BE2C (cell line): ENCODE results near the gene CNN3. TPM values are rescaled to one million over a fixed set of nuclear protein-coding genes. Genes with fewer than 3 reads are reported as not detected.

Source experiments
- DNase-seq: peaks from one replicate; pipeline ENCODE4 v3.0.0-alpha.2; 2020
- H3K27me3 ChIP-seq: fragments of 250-450 bp; sonication (Bioruptor Pico); 2 replicates; pipeline ENCODE4 v1.5.1; 2020; ENCODE audit warnings: mild to moderate bottlenecking
- H3K36me3 ChIP-seq: fragments of 250-450 bp; sonication (Bioruptor Pico); 2 replicates; pipeline ENCODE4 v1.5.1; 2020; ENCODE audit warnings: mild to moderate bottlenecking
- H3K4me1 ChIP-seq: fragments of 250-450 bp; sonication (Bioruptor Pico); 2 replicates; pipeline ENCODE4 v1.5.1; 2020
- H3K4me3 ChIP-seq: 2 replicates; pipeline ENCODE4 v1.5.1; 2011; ENCODE audit warnings: low read depth, low read length
- H3K9me3 ChIP-seq: fragments of 250-450 bp; sonication (Bioruptor Pico); 2 replicates; pipeline ENCODE4 v1.5.1; 2020
- CTCF ChIP-seq: IDR thresholded peaks from 2 replicates; pipeline ENCODE4 v1.5.1; 2012; ENCODE audit warnings: mild to moderate bottlenecking, low read depth, low read length
- polyA plus RNA-seq: library from polyadenylated mRNA; unstranded; fragments of >200 nt; gene quantifications from one replicate; pipeline ENCODE4 v1.2.1, GENCODE V29; 2012; ENCODE audit warnings: low read depth, missing spikeins; ENCODE audit not compliant: insufficient read length, insufficient read depth

CNN3 gene
- polyA plus RNA-seq = 101 TPM

GRCh38 chr1:94926915-94927404 lies at the start of gene CNN3:
CNN3 (minus strand) TSS chr1:94927110; CDS start chr1:94926894, 216 bp downstream.
- Histone ChIP-seq H3K36me3 (no peaks in the 10 kb centered on the region), H3K4me3 (peak within 1 kb of the TSS; percentile 75), H3K9me3 (no peaks in the 10 kb centered on the region), H3K4me1 (no peaks in the 10 kb centered on the region), H3K27me3 (no peaks in the 10 kb centered on the region)
- peak; percentile 92 for DNase-seq
- TF ChIP-seq CTCF = no peak

- Histone ChIP-seq H3K4me1 (no peaks in the 10 kb centered on the region), H3K27me3 (no peaks in the 10 kb centered on the region), H3K4me3 (no peak overlapping the region), H3K36me3 (no peaks in the 10 kb centered on the region), H3K9me3 (no peaks in the 10 kb centered on the region)
- no peak for DNase-seq
- TF ChIP-seq CTCF = no peak
Observed at GRCh38 chr1:94974824-94975223, 47.9 kb upstream of the CNN3 start.

GRCh38 chr1:94974241-94974640 lies 47.3 kb upstream of the CNN3 start:
- Histone ChIP-seq H3K4me3 (no peak overlapping the region), H3K36me3 (no peaks in the 10 kb centered on the region), H3K4me1 (no peaks in the 10 kb centered on the region), H3K27me3 (no peaks in the 10 kb centered on the region), H3K9me3 (no peaks in the 10 kb centered on the region)
- no peak for TF ChIP-seq CTCF
- DNase-seq = no peak

- H3K9me3 ChIP-seq = no peaks in the 10 kb centered on the region
- H3K27me3 ChIP-seq = no peaks in the 10 kb centered on the region
- H3K36me3 ChIP-seq = no peaks in the 10 kb centered on the region
- no peaks in the 10 kb centered on the region for H3K4me1 ChIP-seq
- no peak overlapping the region for H3K4me3 ChIP-seq
- no peak for TF ChIP-seq CTCF
- DNase-seq = no peak
Observed at GRCh38 chr1:94973309-94973922, 46.5 kb upstream of the CNN3 start.

- TF ChIP-seq CTCF = no peak
- DNase-seq = no peak
- no peaks in the 10 kb centered on the region for H3K27me3 ChIP-seq
- no peaks in the 10 kb centered on the region for H3K9me3 ChIP-seq
- no peak overlapping the region for H3K4me3 ChIP-seq
- no peaks in the 10 kb centered on the region for H3K4me1 ChIP-seq
- H3K36me3 ChIP-seq = no peaks in the 10 kb centered on the region
Observed at GRCh38 chr1:94971491-94971924, 44.6 kb upstream of the CNN3 start.

- Histone ChIP-seq H3K4me1 (no peaks in the 10 kb centered on the region), H3K4me3 (no peak overlapping the region), H3K9me3 (no peaks in the 10 kb centered on the region), H3K27me3 (no peaks in the 10 kb centered on the region), H3K36me3 (no peaks in the 10 kb centered on the region)
- no peak for TF ChIP-seq CTCF
- DNase-seq = no peak
Observed at GRCh38 chr1:94970783-94971182, 43.9 kb upstream of the CNN3 start.
